ENCODE measurements around the gene DGKD.

Gene DGKD

GRCh38 chr2:233464056-233464455, 109.8 kb downstream of the DGKD start:
- DNase-seq: no peak

GRCh38 chr2:233464531-233465240, 110.4 kb downstream of the DGKD start:
- DNase-seq: no peak

GRCh38 chr2:233466991-233467603, 112.8 kb downstream of the DGKD start:
- no peak for DNase-seq

- no peak for DNase-seq
Measured at GRCh38 chr2:233468047-233468740, 113.9 kb downstream of the DGKD start.

GRCh38 chr2:233468741-233469110, 114.4 kb downstream of the DGKD start:
- DNase-seq: no peak

GRCh38 chr2:233469261-233470010, 115.1 kb downstream of the DGKD start:
- DNase-seq: no peak

GRCh38 chr2:233470011-233470687, 115.9 kb downstream of the DGKD start:
- DNase-seq: no peak

GRCh38 chr2:233470839-233471238, 116.5 kb downstream of the DGKD start:
- DNase-seq: no peak

- DNase-seq: no peak
Measured at GRCh38 chr2:233471291-233472035, 117.2 kb downstream of the DGKD start.

- DNase-seq: no peak
Measured at GRCh38 chr2:233473386-233473791, 119.1 kb downstream of the DGKD start.

- no peak for DNase-seq
Measured at GRCh38 chr2:233473878-233474277, 119.6 kb downstream of the DGKD start.

- DNase-seq: no peak
Measured at GRCh38 chr2:233474308-233475160, 120.2 kb downstream of the DGKD start.

- no peak for DNase-seq
Measured at GRCh38 chr2:233476063-233476410, 121.7 kb downstream of the DGKD start.

GRCh38 chr2:233476651-233477547, 122.6 kb downstream of the DGKD start:
- no peak for DNase-seq

GRCh38 chr2:233477548-233478433, 123.5 kb downstream of the DGKD start:
- no peak for DNase-seq

GRCh38 chr2:233479616-233480489, 125.6 kb downstream of the DGKD start:
- DNase-seq: no peak

- DNase-seq: no peak
Measured at GRCh38 chr2:233480490-233481202, 126.4 kb downstream of the DGKD start.

All from AML-193 (cell line).